Activated CD8-positive, alpha-beta memory T cell treated with anti-CD3 and anti-CD28 coated beads for 36 hours (primary cell): Measurements from ENCODE around the gene FIG4. TPM values are rescaled to one million over a fixed set of nuclear protein-coding genes. Genes with fewer than 3 reads are reported as not detected.
"Not testable (repeated sequence)": the region's sequence is repeated elsewhere in the genome, so short reads cannot be mapped to it uniquely, and the experiment has no call there.

Experiments used
- CTCF ChIA-PET: fragments of 350-600 bp; sonication (Branson Sonifier 250); formaldehyde crosslinking; loops from one replicate; lab custom pipeline; 2021; ENCODE audit warnings: antibody characterized with exemption; lab: Charles Lee
- POLR2A ChIA-PET: fragments of 350-600 bp; sonication (Branson Sonifier 250); formaldehyde crosslinking; loops from one replicate; lab custom pipeline; 2021; ENCODE audit warnings: antibody characterized with exemption; lab: Charles Lee
- total RNA-seq, 2 experiments: library from RNA; stranded (reverse); gene quantifications; one replicate each; pipeline ENCODE4 v1.2.3, GENCODE V29; 2021

The FIG4 gene
- total RNA-seq, 2 experiments from 2014 or later, result 12.1 to 12.4 TPM

DNA sequence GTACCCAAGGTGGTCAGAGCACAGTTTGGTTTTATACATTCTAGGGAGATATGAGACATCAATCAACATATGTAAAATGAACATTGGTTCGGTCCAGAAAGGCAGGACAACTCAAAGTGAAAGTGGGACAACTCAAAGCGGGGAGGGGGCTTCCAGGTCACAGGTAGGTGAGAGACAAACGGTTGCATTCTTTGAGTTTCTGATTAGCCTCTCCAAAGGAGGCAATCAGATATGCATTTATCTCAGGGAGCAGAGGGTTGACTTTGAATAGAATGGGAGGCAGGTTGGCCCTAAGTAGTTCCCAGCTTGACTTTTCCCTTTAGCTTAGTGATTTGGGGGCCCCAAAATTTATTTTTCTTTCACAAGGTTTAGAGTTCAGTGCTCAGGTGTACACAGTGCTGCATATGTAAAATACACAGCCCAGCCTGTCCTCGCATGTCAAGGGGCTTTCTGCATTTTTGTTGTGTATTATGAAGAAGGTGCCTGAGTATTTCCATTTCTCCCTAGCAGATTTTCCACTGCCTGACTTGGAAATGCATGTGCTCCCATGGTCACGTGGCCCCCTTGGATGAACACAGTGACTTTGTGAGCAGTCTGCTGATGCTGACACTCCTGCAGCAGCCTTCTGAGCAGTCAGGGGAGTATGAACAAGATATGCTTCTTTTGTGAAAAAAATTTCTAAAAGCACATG, 178.4 kb downstream of the FIG4 start:
- POLR2A ChIA-PET, CTCF ChIA-PET: not testable (repeated sequence)

DNA sequence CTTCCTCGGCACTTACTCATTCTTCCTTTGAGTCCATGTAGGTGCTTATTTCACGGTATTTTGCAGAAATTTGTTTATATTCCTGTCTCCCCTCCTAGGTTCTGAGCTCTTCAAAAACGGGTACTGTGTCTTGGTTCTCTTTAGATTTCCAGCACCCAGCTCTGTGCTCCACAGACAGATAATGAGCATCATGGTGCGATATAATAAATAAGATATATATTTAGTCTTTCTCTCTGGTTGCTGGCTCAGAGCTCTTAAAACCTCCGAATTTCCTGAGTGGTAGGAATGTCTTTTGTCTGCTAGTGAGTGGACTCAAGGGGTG, 179.0 kb downstream of the FIG4 start:
- CTCF ChIA-PET, result no interaction called here
- POLR2A ChIA-PET, result no interaction called here

DNA sequence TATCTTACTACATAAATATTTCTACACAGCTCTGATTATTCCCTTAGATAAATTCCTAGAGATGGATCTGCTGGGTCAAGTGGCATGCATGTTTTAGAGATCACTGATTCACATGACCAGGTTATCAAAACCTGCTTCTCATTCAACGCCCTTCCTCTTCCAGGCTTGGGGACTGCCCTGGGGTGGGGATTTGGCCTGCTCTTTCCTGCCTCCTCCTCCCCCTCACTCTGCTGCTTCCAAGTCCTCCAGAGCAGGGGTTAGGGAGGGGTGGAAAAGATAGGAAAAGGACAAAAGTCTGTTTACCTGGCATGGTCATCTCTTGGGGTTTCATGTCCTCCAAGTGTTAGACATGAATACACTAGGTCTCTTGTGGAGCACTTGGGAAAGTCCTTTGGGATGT, 181.5 kb downstream of the FIG4 start:
- ChIA-PET POLR2A (no interaction called here), CTCF (no interaction called here)

DNA sequence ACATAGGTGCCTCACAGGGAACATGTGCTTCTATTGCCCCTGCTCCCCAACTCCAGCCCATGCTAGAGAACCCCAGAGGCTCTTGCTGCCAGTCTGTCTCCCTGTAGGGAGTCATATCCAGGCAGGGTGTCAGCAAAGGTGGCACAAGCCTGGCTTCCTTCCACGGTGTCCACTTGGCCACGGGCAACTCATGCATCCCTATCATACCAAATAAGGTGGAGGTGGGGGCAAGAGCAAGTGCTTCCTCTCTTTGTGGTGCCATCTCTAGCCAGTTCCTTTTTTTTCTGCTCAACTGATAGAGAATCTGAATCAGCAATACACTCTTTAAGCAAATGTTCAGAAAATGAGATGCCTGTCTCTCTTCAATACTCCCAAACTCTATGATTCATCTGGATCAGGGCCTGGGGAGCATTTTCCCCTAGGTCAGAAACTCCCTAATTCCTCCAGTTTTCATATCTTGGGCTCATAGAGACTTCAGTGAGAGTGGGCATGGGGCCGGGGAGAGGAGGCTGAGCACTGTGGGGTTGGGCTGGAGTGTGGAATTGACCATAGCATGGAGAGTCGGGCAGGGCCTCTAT, 182.0 kb downstream of the FIG4 start:
- ChIA-PET POLR2A (no interaction called here), CTCF (no interaction called here)

DNA sequence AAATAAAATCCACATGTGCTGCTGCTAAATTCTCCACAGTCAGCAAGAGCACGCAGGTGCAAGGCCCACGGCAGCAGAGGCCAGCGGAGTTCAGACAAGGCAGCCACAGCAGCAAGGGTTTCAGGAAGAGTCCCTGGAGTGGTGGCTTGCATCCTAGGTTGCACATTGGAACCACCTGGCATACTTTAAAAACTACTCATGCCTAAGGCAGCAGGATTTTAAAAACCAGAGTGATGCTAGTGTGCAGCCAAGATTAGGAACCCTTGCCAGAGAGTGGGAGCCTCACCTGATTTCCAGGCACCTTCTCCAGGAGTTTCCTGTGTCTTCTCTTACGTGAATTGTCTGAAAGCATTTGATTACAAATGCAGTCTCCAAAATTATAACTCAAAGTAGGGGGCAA, 183.0 kb downstream of the FIG4 start:
- CTCF ChIA-PET, result no interaction called here

DNA sequence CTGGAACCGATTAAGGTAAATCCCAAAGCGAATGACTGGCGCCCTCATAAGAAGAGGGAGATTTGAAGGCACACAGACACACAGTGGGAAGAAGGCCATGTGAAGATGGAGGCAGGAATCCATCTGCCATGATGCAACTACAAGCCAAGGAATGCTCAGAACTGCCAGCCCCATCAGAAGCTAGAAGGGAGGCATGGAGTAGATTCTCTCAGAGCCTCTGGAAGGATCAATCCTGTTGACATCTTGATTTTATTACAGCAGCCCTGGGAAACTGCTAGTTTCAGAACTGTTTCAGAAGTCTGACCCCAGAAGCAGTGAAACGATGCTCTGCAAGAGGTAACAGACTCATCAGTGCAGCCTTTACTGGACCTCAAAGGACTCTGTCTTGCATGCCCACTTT, 183.5 kb downstream of the FIG4 start:
- CTCF ChIA-PET, result no interaction called here
- POLR2A ChIA-PET, result no interaction called here

More for the DNA sequence above, 183.0 kb downstream of the FIG4 start:
- POLR2A ChIA-PET, result no interaction called here

Other genes with a start within 250 kb of the FIG4 start
- 10 to 100 TPM; 29.9 to 30.7 TPM for gene MICAL1, start 235.5 kb upstream of the FIG4 start, total RNA-seq
- 10 to 100 TPM; 17.8 to 18.5 TPM for gene ZBTB24, start 208.1 kb upstream of the FIG4 start, total RNA-seq
- 1 to 10 TPM; 2.9 to 3.7 TPM for gene AK9, start 94 bp upstream of the FIG4 start, total RNA-seq